ENCODE data around the gene ANGPT4.

Gene ANGPT4

GRCh38 chr20:916125-916799 is at the start of gene ANGPT4:
ANGPT4 (minus strand) TSS chr20:916334; CDS start chr20:916214, 120 bp downstream.
- no peak for DNase-seq (ENCODE audit: low read depth in 2 of 3, low spot score in 2 of 3)

GRCh38 chr20:963795-964194 is 47.7 kb upstream of the ANGPT4 start:
- no peak for DNase-seq (ENCODE audit: low read depth in 2 of 3, low spot score in 2 of 3)

GRCh38 chr20:962683-963082 is 46.5 kb upstream of the ANGPT4 start:
- DNase-seq (ENCODE audit: low read depth in 2 of 3, low spot score in 2 of 3) = no peak

- DNase-seq (ENCODE audit: low read depth in 2 of 3, low spot score in 2 of 3) = no peak
Measured at GRCh38 chr20:962223-962622, 46.1 kb upstream of the ANGPT4 start.

GRCh38 chr20:961768-962167 is 45.6 kb upstream of the ANGPT4 start:
- DNase-seq (ENCODE audit: low read depth in 2 of 3, low spot score in 2 of 3) = no peak

- DNase-seq (ENCODE audit: low read depth in 2 of 3, low spot score in 2 of 3) = no peak
Measured at GRCh38 chr20:959996-960615, 44.0 kb upstream of the ANGPT4 start.

GRCh38 chr20:958936-959815 is 43.0 kb upstream of the ANGPT4 start:
- no peak for DNase-seq (ENCODE audit: low read depth in 2 of 3, low spot score in 2 of 3)

- DNase-seq (ENCODE audit: low read depth in 2 of 3, low spot score in 2 of 3) = no peak
Measured at GRCh38 chr20:957544-957943, 41.4 kb upstream of the ANGPT4 start.

GRCh38 chr20:956330-956951 is 40.3 kb upstream of the ANGPT4 start:
- DNase-seq (ENCODE audit: low read depth in 2 of 3, low spot score in 2 of 3) = peak; percentile 44 to 67 (median 55)

GRCh38 chr20:955656-956055 is 39.5 kb upstream of the ANGPT4 start:
- DNase-seq (ENCODE audit: low read depth in 2 of 3, low spot score in 2 of 3) = no peak

GRCh38 chr20:955111-955510 is 39.0 kb upstream of the ANGPT4 start:
- DNase-seq (ENCODE audit: low read depth in 2 of 3, low spot score in 2 of 3) = no peak

- no peak for DNase-seq (ENCODE audit: low read depth in 2 of 3, low spot score in 2 of 3)
Measured at GRCh38 chr20:953742-954141, 37.6 kb upstream of the ANGPT4 start.

GRCh38 chr20:952196-952795 is 36.2 kb upstream of the ANGPT4 start:
- DNase-seq (ENCODE audit: low read depth in 2 of 3, low spot score in 2 of 3) = no peak

- DNase-seq (ENCODE audit: low read depth in 2 of 3, low spot score in 2 of 3) = no peak
Measured at GRCh38 chr20:951384-952169, 35.4 kb upstream of the ANGPT4 start.

- no peak for DNase-seq (ENCODE audit: low read depth in 2 of 3, low spot score in 2 of 3)
Measured at GRCh38 chr20:949717-950116, 33.6 kb upstream of the ANGPT4 start.

GRCh38 chr20:946826-947225 is 30.7 kb upstream of the ANGPT4 start:
- no peak for DNase-seq (ENCODE audit: low read depth in 2 of 3, low spot score in 2 of 3)

- DNase-seq (ENCODE audit: low read depth in 2 of 3, low spot score in 2 of 3) = no peak
Measured at GRCh38 chr20:945841-946240, 29.7 kb upstream of the ANGPT4 start.

GRCh38 chr20:944774-945410 is 28.8 kb upstream of the ANGPT4 start:
- no peak for DNase-seq (ENCODE audit: low read depth in 2 of 3, low spot score in 2 of 3)

GRCh38 chr20:944148-944547 is 28.0 kb upstream of the ANGPT4 start:
- DNase-seq (ENCODE audit: low read depth in 2 of 3, low spot score in 2 of 3) = no peak

GRCh38 chr20:942611-943010 is 26.5 kb upstream of the ANGPT4 start:
- no peak for DNase-seq (ENCODE audit: low read depth in 2 of 3, low spot score in 2 of 3)

Measured in activated CD8-positive, alpha-beta memory T cell treated with anti-CD3 and anti-CD28 coated beads for 48 hours (primary cell).